SJSA1 (cell line): Measurements from ENCODE around the gene BMPR1B. TPM values are rescaled to one million over a fixed set of nuclear protein-coding genes. Genes with fewer than 3 reads are reported as not detected.

ENCODE experiments used
- DNase-seq, 2 experiments: peaks; one replicate each; pipeline ENCODE4 v3.0.0-alpha.2; 2015 to 2020; ENCODE audit warnings: low spot score in 2 of 2, low read depth in 1 of 2
- H3K27ac ChIP-seq: fragments of 250-450 bp; sonication (Bioruptor Pico); 2 replicates; pipeline ENCODE4 v1.5.1; 2020; ENCODE audit warnings: mild to moderate bottlenecking, moderate library complexity
- H3K27me3 ChIP-seq: fragments of 250-450 bp; sonication (Bioruptor Pico); replicated peaks from 2 replicates; pipeline ENCODE4 v1.5.1; 2020; ENCODE audit warnings: mild to moderate bottlenecking, moderate library complexity
- H3K36me3 ChIP-seq: fragments of 250-450 bp; sonication (Bioruptor Pico); 2 replicates; pipeline ENCODE4 v1.5.1; 2020; ENCODE audit warnings: mild to moderate bottlenecking
- H3K4me1 ChIP-seq: fragments of 250-450 bp; sonication (Bioruptor Pico); replicated peaks from 2 replicates; pipeline ENCODE4 v1.6.1; 2021; ENCODE audit warnings: mild to moderate bottlenecking
- H3K4me3 ChIP-seq: fragments of 250-450 bp; sonication (Bioruptor Pico); 2 replicates; pipeline ENCODE4 v1.5.1; 2020; ENCODE audit warnings: mild to moderate bottlenecking
- H3K9me3 ChIP-seq: fragments of 250-450 bp; sonication (Bioruptor Pico); replicated peaks from 2 replicates; pipeline ENCODE4 v1.5.1; 2020; ENCODE audit warnings: mild to moderate bottlenecking
- total RNA-seq: library from RNA; depleted of rRNA; stranded (reverse); fragments of >200 nt; shearing (Covaris generic); gene quantifications from 2 replicates; pipeline ENCODE4 v1.2.3, GENCODE V29; 2014

The BMPR1B gene
- total RNA-seq, 1 experiment from 2014 or later, result 0.03 TPM

DNA sequence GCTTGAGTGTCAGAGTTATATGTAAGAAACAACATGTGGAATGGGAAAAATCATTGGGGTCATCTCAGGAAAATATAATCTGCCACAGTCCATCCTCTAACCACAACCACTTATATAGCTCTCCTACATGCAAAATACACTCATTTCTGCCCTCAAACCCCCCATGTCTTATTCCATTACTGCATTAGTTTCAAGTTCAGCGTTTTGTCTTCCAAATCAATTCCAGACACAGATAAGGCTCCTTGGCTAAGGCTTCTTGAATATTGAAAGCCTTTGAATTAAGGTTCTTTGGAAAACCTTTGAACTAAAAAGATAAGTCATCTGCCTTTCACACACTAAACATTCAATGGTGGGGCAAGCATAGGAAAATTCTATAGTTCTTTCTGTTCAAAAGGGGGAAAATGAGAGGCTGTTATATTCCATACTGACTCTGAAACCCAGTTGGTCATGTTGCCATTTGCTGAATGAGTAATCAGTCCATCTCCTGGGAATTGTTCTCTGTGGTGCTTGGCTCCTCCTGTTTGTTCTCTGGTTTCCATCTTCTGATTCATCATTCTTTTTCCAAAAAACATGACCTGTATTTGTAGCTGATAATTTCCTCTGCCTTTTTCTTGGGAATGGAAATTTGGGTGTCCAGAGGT lies 218.7 kb downstream of the BMPR1B start:
- Histone ChIP-seq H3K36me3 (no peaks in the 10 kb centered on the region), H3K27ac (no peak overlapping the region), H3K27me3 (0 out of 2 replicates have a peak, but pooled peaks cover 3% of the 10 kb centered on the region), H3K9me3 (no peaks in the 10 kb centered on the region), H3K4me3 (no peak overlapping the region), H3K4me1 (no peaks in the 10 kb centered on the region)
- no peak for DNase-seq

- Histone ChIP-seq H3K4me3 (no peak overlapping the region), H3K4me1 (no peaks in the 10 kb centered on the region), H3K27me3 (0 out of 2 replicates have a peak, but pooled peaks cover 3% of the 10 kb centered on the region), H3K9me3 (no peaks in the 10 kb centered on the region), H3K27ac (no peak overlapping the region), H3K36me3 (no peaks in the 10 kb centered on the region)
- no peak for DNase-seq
Measured at GRCh38 chr4:94978904-94979303, 221.1 kb downstream of the BMPR1B start.

GRCh38 chr4:94979621-94980020 lies 221.9 kb downstream of the BMPR1B start:
- Histone ChIP-seq H3K4me1 (no peaks in the 10 kb centered on the region), H3K36me3 (no peaks in the 10 kb centered on the region), H3K27ac (no peak overlapping the region), H3K9me3 (no peaks in the 10 kb centered on the region), H3K4me3 (no peak overlapping the region), H3K27me3 (0 out of 2 replicates have a peak, but pooled peaks cover 3% of the 10 kb centered on the region)
- DNase-seq, result no peak

GRCh38 chr4:94995684-94996394 lies 238.1 kb downstream of the BMPR1B start:
- Histone ChIP-seq H3K27ac (no peak overlapping the region), H3K4me1 (no peaks in the 10 kb centered on the region), H3K27me3 (peaks cover 5% of the 10 kb centered on the region; the same call in 1 of the 2 replicates), H3K4me3 (no peak overlapping the region), H3K36me3 (no peaks in the 10 kb centered on the region), H3K9me3 (no peaks in the 10 kb centered on the region)
- DNase-seq, result no peak

DNA sequence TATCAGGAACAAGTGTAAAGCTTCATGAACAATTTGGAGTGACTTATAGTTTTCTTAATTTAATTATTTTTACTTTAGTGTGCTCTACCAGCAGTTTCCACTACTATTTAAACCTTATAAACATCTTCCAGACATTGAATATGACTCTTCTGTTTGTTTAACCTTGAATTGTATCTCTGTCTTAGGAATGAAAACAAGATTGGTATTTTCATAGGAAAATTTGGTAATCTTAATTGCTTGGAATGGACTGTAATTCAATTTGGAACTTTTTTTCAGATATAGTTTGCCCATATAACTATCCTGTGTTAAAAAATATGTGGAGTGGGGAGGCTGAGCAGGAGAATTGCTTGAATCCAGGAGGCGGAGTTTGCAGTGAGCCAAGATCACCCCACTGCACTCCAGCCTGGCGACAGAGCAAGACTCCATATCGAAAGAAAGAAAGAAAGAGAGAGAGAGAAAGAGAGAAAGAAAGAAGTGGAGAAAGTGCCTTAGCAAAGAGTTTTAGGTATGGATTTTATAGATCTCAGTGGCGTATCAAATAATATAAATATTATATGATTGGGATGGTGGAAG lies 242.4 kb downstream of the BMPR1B start:
- H3K27me3 ChIP-seq, result no peaks in the 10 kb centered on the region; the same call in 1 of the 2 replicates
- H3K27ac ChIP-seq, result no peak overlapping the region
- H3K4me3 ChIP-seq, result no peak overlapping the region
- no peak for DNase-seq
- H3K4me1 ChIP-seq, result no peaks in the 10 kb centered on the region
- H3K36me3 ChIP-seq, result no peaks in the 10 kb centered on the region
- no peaks in the 10 kb centered on the region for H3K9me3 ChIP-seq

DNA sequence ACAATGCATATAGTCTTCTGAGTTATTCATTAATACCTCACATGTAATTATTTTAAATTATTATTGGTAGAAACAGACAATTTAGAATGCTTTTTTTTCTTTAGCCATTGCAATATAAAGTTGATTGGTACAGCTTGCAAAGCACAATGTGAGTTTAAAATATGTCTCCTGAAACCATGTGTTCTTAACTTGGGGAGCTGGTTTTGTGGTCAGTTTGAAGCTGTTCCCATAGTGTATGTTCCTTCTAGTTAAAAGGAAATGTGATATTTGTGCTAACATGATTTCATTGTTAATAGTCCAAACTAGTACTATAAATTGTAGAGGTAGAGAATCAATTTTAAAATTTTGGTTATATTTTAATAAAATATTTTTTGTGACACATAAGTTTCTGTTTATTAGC lies 247.2 kb downstream of the BMPR1B start:
- no peaks in the 10 kb centered on the region for H3K36me3 ChIP-seq
- no peak for DNase-seq
- H3K27ac ChIP-seq, result no peak overlapping the region
- no peaks in the 10 kb centered on the region for H3K4me1 ChIP-seq
- H3K4me3 ChIP-seq, result no peak overlapping the region
- no peaks in the 10 kb centered on the region for H3K27me3 ChIP-seq
- no peaks in the 10 kb centered on the region for H3K9me3 ChIP-seq

DNA sequence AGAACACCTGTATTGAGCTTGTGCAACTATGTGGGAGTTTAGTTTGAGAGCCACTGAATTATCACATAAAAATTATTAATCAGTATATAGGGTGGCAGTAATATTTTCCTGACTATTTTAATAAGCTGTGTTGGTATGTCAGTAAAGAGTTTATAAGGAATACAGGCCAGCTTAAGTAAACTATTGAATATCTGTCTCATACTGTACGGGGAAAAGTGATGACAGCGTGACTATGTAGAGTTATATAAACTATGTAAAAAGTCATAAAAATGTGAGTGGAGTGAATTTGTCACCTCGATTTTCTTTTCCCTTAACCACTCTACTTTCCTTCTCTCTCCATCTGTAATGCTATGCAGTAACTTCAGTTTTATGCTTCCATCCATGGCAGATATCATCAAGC lies 250.2 kb downstream of the BMPR1B start:
- no peaks in the 10 kb centered on the region for H3K4me1 ChIP-seq
- H3K36me3 ChIP-seq, result no peaks in the 10 kb centered on the region
- no peak for DNase-seq
- no peak overlapping the region for H3K27ac ChIP-seq
- H3K27me3 ChIP-seq, result no peaks in the 10 kb centered on the region
- H3K9me3 ChIP-seq, result no peaks in the 10 kb centered on the region
- no peak overlapping the region for H3K4me3 ChIP-seq

GRCh38 chr4:95013236-95013635 lies 255.5 kb downstream of the BMPR1B start:
- no peak overlapping the region for H3K27ac ChIP-seq
- no peak overlapping the region for H3K4me3 ChIP-seq
- no peak for DNase-seq
- H3K4me1 ChIP-seq, result no peaks in the 10 kb centered on the region
- no peaks in the 10 kb centered on the region for H3K9me3 ChIP-seq
- H3K27me3 ChIP-seq, result no peaks in the 10 kb centered on the region
- H3K36me3 ChIP-seq, result no peaks in the 10 kb centered on the region

DNA sequence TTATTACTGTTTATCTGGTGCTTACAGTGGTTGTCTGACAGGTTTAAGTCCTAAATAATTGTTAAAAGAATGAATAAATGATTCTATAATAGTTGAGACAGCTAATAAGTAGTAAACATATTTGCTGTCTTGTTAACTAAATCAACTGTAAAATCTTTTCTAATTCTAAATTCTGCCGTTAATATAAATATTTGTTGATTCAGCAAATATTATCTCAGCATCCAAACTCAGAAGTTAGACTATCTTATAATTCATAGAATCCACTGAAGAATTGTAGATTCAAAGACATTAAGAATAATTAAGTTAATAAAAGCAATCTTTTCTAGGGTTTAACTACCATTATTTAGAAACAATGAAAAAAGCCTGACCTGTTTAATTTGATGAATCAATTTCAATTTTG lies 256.3 kb downstream of the BMPR1B start:
- H3K4me3 ChIP-seq, result no peak overlapping the region
- no peaks in the 10 kb centered on the region for H3K36me3 ChIP-seq
- H3K27me3 ChIP-seq, result no peaks in the 10 kb centered on the region
- no peaks in the 10 kb centered on the region for H3K4me1 ChIP-seq
- no peak overlapping the region for H3K27ac ChIP-seq
- H3K9me3 ChIP-seq, result no peaks in the 10 kb centered on the region
- no peak for DNase-seq

GRCh38 chr4:95017305-95018064 lies 259.7 kb downstream of the BMPR1B start:
- Histone ChIP-seq H3K36me3 (no peaks in the 10 kb centered on the region), H3K27me3 (no peaks in the 10 kb centered on the region), H3K9me3 (no peaks in the 10 kb centered on the region), H3K4me1 (no peaks in the 10 kb centered on the region), H3K4me3 (no peak overlapping the region), H3K27ac (no peak overlapping the region)
- no peak for DNase-seq

DNA sequence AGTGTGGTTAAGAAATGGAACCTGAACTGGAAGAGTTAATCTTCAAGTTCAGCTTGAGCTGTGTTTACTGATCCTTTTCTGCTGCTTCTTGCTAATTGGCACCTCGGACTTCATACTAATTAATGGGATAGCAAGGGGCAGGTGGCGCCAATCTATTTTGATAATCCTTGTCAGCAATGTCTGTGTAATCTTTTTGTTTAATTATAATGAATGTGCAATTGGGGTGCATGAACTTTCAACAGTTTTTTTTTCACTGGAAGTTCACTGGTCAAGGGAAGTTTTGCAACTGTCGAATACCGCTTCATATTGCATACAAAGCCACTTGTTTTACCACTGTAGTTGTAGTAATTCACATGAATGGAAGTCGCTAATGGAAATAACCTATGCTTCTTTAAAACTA lies 261.0 kb downstream of the BMPR1B start:
- H3K4me3 ChIP-seq, result no peak overlapping the region
- H3K27ac ChIP-seq, result no peak overlapping the region
- H3K4me1 ChIP-seq, result no peaks in the 10 kb centered on the region
- no peak for DNase-seq
- H3K27me3 ChIP-seq, result no peaks in the 10 kb centered on the region
- H3K9me3 ChIP-seq, result no peaks in the 10 kb centered on the region
- H3K36me3 ChIP-seq, result no peaks in the 10 kb centered on the region

DNA sequence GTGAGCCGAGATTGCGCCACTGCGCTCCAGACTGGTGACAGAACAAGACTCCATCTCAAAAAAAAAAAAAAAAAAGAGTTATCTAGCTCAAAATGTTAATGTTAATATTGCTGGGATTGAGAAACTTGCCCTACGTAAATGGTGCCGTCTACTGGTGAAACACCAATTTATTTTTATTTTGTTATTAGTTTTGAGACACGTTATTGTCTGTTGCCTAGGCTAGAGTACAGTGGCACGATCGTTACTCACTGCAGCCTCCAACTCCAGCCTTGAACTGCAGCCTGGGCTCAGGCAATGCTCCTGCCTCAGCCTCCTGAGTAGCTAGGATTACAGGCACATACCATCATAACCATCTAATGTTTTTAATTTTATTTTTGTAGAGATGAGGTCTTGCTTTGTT lies 262.8 kb downstream of the BMPR1B start:
- no peak overlapping the region for H3K4me3 ChIP-seq
- no peaks in the 10 kb centered on the region for H3K36me3 ChIP-seq
- no peaks in the 10 kb centered on the region for H3K27me3 ChIP-seq
- H3K27ac ChIP-seq, result no peak overlapping the region
- DNase-seq, result no peak
- H3K4me1 ChIP-seq, result no peaks in the 10 kb centered on the region
- no peaks in the 10 kb centered on the region for H3K9me3 ChIP-seq

- H3K9me3 ChIP-seq, result no peaks in the 10 kb centered on the region
- DNase-seq, result no peak
- no peaks in the 10 kb centered on the region for H3K36me3 ChIP-seq
- H3K27ac ChIP-seq, result no peak overlapping the region
- H3K4me1 ChIP-seq, result no peaks in the 10 kb centered on the region
- no peak overlapping the region for H3K4me3 ChIP-seq
- H3K27me3 ChIP-seq, result no peaks in the 10 kb centered on the region
Measured at GRCh38 chr4:95021099-95021498, 263.3 kb downstream of the BMPR1B start.

GRCh38 chr4:95023110-95023509 lies 265.4 kb downstream of the BMPR1B start:
- Histone ChIP-seq H3K36me3 (no peaks in the 10 kb centered on the region), H3K4me3 (no peak overlapping the region), H3K4me1 (no peaks in the 10 kb centered on the region), H3K27ac (no peak overlapping the region), H3K9me3 (no peaks in the 10 kb centered on the region), H3K27me3 (no peaks in the 10 kb centered on the region)
- DNase-seq, result no peak
